IMR-90 (cell line): Measurements from ENCODE around the gene TCP1. TPM values are rescaled to one million over a fixed set of nuclear protein-coding genes. Genes with fewer than 3 reads are reported as not detected.

Source experiments
- ATAC-seq: fragments of 200-7000 bp; cut with Tn5 transposase; 2 replicates; pipeline ENCODE4 v1.9.1; 2020; ENCODE audit warnings: low read depth, mild to moderate bottlenecking, moderate library complexity
- BruUV-seq: library from RNA; stranded (reverse); fragments of 400-500 nt; replicated peaks from 2 replicates; lab custom pipeline; 2021; lab: Mats Ljungman, UMichigan
- CTCF ChIA-PET: fragments of 300-600 bp; formaldehyde crosslinking; extraction: SDS; loops from one replicate; lab custom pipeline; 2021; ENCODE audit warnings: antibody characterized with exemption; lab: Yijun Ruan, JAX
- POLR2A ChIA-PET: fragments of 300-600 bp; sonication (Branson Sonifier 250); formaldehyde crosslinking; loops from one replicate; lab custom pipeline; 2022; ENCODE audit warnings: antibody characterized with exemption; ENCODE audit not compliant: unreplicated experiment; lab: Charles Lee
- DNase-seq: peaks from one replicate; pipeline ENCODE4 v3.0.0; 2013
- H2AFZ ChIP-seq: replicated peaks from 2 replicates; pipeline ENCODE3; 2013; ENCODE audit warnings: low read length, mild to moderate bottlenecking; ENCODE audit not compliant: poor library complexity
- H2AK5ac ChIP-seq: 2 replicates; pipeline ENCODE4 v1.6.1; 2013; ENCODE audit warnings: low read depth, low read length, inconsistent platforms
- H2AK9ac ChIP-seq: replicated peaks from 2 replicates; pipeline ENCODE3; 2013; ENCODE audit warnings: mild to moderate bottlenecking, low read depth, low read length, moderate library complexity; ENCODE audit not compliant: poor library complexity
- H2BK120ac ChIP-seq: 2 replicates; pipeline ENCODE4 v1.6.1; 2013; ENCODE audit warnings: low read depth, low read length, inconsistent platforms
- H2BK15ac ChIP-seq: 3 replicates; pipeline ENCODE4 v1.6.1; 2013; ENCODE audit warnings: low read depth, low read length, inconsistent platforms
- H2BK20ac ChIP-seq: 2 replicates; pipeline ENCODE4 v1.6.1; 2013; ENCODE audit warnings: low read depth, mild to moderate bottlenecking, inconsistent platforms, low read length, moderate library complexity
- H2BK5ac ChIP-seq: 2 replicates; pipeline ENCODE4 v1.6.1; 2013; ENCODE audit warnings: mild to moderate bottlenecking, low read depth, low read length, inconsistent platforms; ENCODE audit not compliant: poor library complexity, severe bottlenecking
- H3K14ac ChIP-seq: replicated peaks from 2 replicates; pipeline ENCODE4 v1.6.1; 2013; ENCODE audit warnings: low read depth, low read length, inconsistent platforms
- H3K18ac ChIP-seq: 2 replicates; pipeline ENCODE4 v1.6.1; 2013; ENCODE audit warnings: low read depth, low read length, control low read depth
- H3K23ac ChIP-seq: 2 replicates; pipeline ENCODE4 v1.6.1; 2013; ENCODE audit warnings: low read depth, low read length, inconsistent platforms
- H3K27ac ChIP-seq: 2 replicates; pipeline ENCODE4 v1.5.1; 2013; ENCODE audit warnings: mild to moderate bottlenecking, control low read depth, low read length; ENCODE audit not compliant: insufficient read depth
- H3K27me3 ChIP-seq: 2 replicates; pipeline ENCODE4 v1.6.1; 2013; ENCODE audit warnings: low read length; ENCODE audit not compliant: control insufficient read depth, insufficient read depth
- H3K36me3 ChIP-seq: 2 replicates; pipeline ENCODE4 v1.6.1; 2013; ENCODE audit warnings: low read length, mixed read lengths; ENCODE audit not compliant: control insufficient read depth, insufficient read depth
- H3K4ac ChIP-seq: 2 replicates; pipeline ENCODE4 v1.6.1; 2013; ENCODE audit warnings: low read depth, low read length, inconsistent platforms
- H3K4me1 ChIP-seq: 2 replicates; pipeline ENCODE4 v1.6.1; 2013; ENCODE audit warnings: low read length, mixed read lengths; ENCODE audit not compliant: control insufficient read depth, insufficient read depth
- H3K4me2 ChIP-seq: 2 replicates; pipeline ENCODE4 v1.6.1; 2013; ENCODE audit warnings: low read depth, mild to moderate bottlenecking, control low read depth, low read length, moderate library complexity
- H3K4me3 ChIP-seq: 2 replicates; pipeline ENCODE4 v1.5.1; 2013; ENCODE audit warnings: low read depth, mild to moderate bottlenecking, control low read depth, low read length, moderate library complexity; ENCODE audit not compliant: insufficient read depth
- H3K56ac ChIP-seq: 2 replicates; pipeline ENCODE4 v1.6.1; 2013; ENCODE audit warnings: low read length, inconsistent platforms; ENCODE audit not compliant: insufficient read depth; ENCODE audit errors: extremely low read depth
- H3K79me1 ChIP-seq, 2 experiments: 2 replicates each; pipeline ENCODE4 v1.6.1; 2013; ENCODE audit warnings: low read length in 2 of 2, inconsistent platforms in 1 of 2, low read depth in 1 of 2
- H3K9ac ChIP-seq: 2 replicates; pipeline ENCODE4 v1.6.1; 2013; ENCODE audit warnings: low read depth, low read length, control low read depth
- H3K9me1 ChIP-seq: 2 replicates; pipeline ENCODE4 v1.6.1; 2013; ENCODE audit warnings: low read length, inconsistent platforms; ENCODE audit not compliant: insufficient read depth
- H3K9me3 ChIP-seq: 2 replicates; pipeline ENCODE4 v1.6.1; 2013; ENCODE audit warnings: low read length; ENCODE audit not compliant: control insufficient read depth, insufficient read depth
- H4K20me1 ChIP-seq: 2 replicates; pipeline ENCODE4 v1.6.1; 2013; ENCODE audit warnings: low read length, inconsistent platforms; ENCODE audit not compliant: insufficient read depth
- H4K5ac ChIP-seq: 2 replicates; pipeline ENCODE4 v1.6.1; 2013; ENCODE audit warnings: mild to moderate bottlenecking, low read depth, low read length, control low read depth
- H4K8ac ChIP-seq, 2 experiments: 2 replicates each; pipeline ENCODE4 v1.6.1; 2013; ENCODE audit warnings: low read depth in 2 of 2, low read length in 2 of 2, control low read depth in 1 of 2, inconsistent platforms in 1 of 2
- H4K91ac ChIP-seq: 2 replicates; pipeline ENCODE4 v1.6.1; 2013; ENCODE audit warnings: low read depth, low read length, inconsistent platforms; ENCODE audit not compliant: insufficient read depth
- BHLHE40 ChIP-seq: fragments of 150-350 bp; IDR thresholded peaks from 2 replicates; pipeline ENCODE4 v1.6.1; 2016; ENCODE audit warnings: mild to moderate bottlenecking, low read depth, low read length
- FOS ChIP-seq: fragments of 150-350 bp; IDR thresholded peaks from 2 replicates; pipeline ENCODE4 v1.6.1; 2016; ENCODE audit warnings: low read depth, low read length
- MXI1 ChIP-seq: IDR thresholded peaks from 2 replicates; pipeline ENCODE4 v1.6.1; 2012; ENCODE audit warnings: low read depth, mild to moderate bottlenecking, low read length, moderate library complexity, borderline replicate concordance
- SMC3 ChIP-seq: fragments of 150-350 bp; IDR thresholded peaks from 2 replicates; pipeline ENCODE4 v1.6.1; 2016; ENCODE audit warnings: low read depth, mild to moderate bottlenecking, antibody characterized with exemption, low read length, moderate library complexity
- whole genome bisulfite sequencing, 2 experiments: methylation state at CpG; one replicate each; pipeline versions ENCODE4 v1.1.5 to v1.1.7; 2013; ENCODE audit warnings: missing lambda C conversion rate in 2 of 2; ENCODE audit not compliant: insufficient read length in 1 of 2; ENCODE audit errors: extremely low coverage in 2 of 2; 5-methylcytosine and 5-hydroxymethylcytosine counted together
- dilution Hi-C: fragments of 300-500 bp; cut with HindIII; formaldehyde crosslinking; loops from one replicate; pipeline ENCODE4 v1.14.3; 2018; ENCODE audit warnings: low sequenced_read_pairs; ENCODE audit not compliant: unreplicated experiment
- in situ Hi-C: fragments of 300-500 bp; cut with MboI; formaldehyde crosslinking; loops from 3 replicates; pipeline ENCODE4 v1.14.3; 2019; ENCODE audit warnings: low sequenced_read_pairs, inconsistent platforms, mixed read lengths
- intact Hi-C: fragments of 100-400 bp; cut with micrococcal nuclease; formaldehyde crosslinking; loops from 2 replicates; pipeline ENCODE4 v1.10.0; 2022
- polyA plus RNA-seq, 3 experiments: library from polyadenylated mRNA; depleted of rRNA; stranded (reverse); fragments of >200 nt; gene quantifications; 2 replicates each; pipeline ENCODE4 v1.2.3, GENCODE V29; 2012; ENCODE audit warnings: low replicate concordance in 1 of 3
- total RNA-seq: library from RNA; depleted of rRNA; stranded (reverse); fragments of >200 nt; gene quantifications from 2 replicates; pipeline ENCODE4 v1.2.3, GENCODE V29; 2012
- TF ChIP-seq, protein P1 (sequence below): conservative IDR thresholded peaks from 2 replicates; pipeline ENCODE4 v1.5.1; 2012; ENCODE audit warnings: mild to moderate bottlenecking, low read depth, low read length, improper control_type of control experiment

TCP1 gene
- total and polyA plus RNA-seq, 2 of the 4 experiments (the other 2 are of a cell fraction) = 119 to 576 TPM

DNA sequence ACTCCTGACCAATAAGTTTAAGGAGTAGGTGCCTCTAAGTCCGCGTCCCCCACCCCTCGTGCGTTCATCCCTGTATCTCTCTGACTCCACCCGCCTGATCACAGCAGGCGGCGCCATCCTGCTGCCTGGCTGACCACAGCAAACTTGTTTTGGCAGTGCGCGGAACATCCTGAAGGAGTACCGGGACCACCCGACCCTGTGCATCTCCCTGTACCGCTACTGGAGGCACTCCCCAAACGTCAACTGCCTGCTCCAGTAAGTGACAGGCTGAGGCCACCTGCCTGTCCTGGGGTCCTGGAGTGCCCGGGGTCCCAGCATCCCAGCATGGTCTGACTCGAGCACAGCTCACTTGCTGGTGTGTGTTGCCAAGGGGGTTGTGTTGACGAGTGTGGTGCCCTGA is 29.7 kb upstream of the TCP1 start:
- Histone ChIP-seq H3K4me2 (no peak overlapping the region), H4K91ac (no peak overlapping the region), H2BK5ac (no peak overlapping the region), H3K4me1 (peaks cover 2% of the 10 kb centered on the region; the same call in 1 of the 2 replicates), H3K14ac (no peak overlapping the region), H3K79me1 (no peaks in the 10 kb centered on the region), H4K8ac (no peak overlapping the region), H3K27me3 (peaks cover 32% of the 10 kb centered on the region), H3K9me1 (no peaks in the 10 kb centered on the region; the same call in 1 of the 2 replicates), H3K9ac (no peak overlapping the region), H3K56ac (no peak overlapping the region), H2AK5ac (no peak overlapping the region), H3K18ac (no peak overlapping the region), H3K4ac (no peak overlapping the region), H3K23ac (no peak overlapping the region), H3K36me3 (no peaks in the 10 kb centered on the region), H4K5ac (no peak overlapping the region), H4K20me1 (no peaks in the 10 kb centered on the region), H2BK120ac (no peak overlapping the region), H3K27ac (no peak overlapping the region), H2AK9ac (no peak overlapping the region), H2BK20ac (no peak overlapping the region), H2BK15ac (no peak overlapping the region), H2AFZ (no peak overlapping the region), H3K9me3 (peaks cover 2% of the 10 kb centered on the region; the same call in 1 of the 2 replicates), H3K4me3 (no peak overlapping the region)
- intact Hi-C loops = no loop called here
- ChIA-PET CTCF (no interaction called here), POLR2A (no interaction called here)
- BruUV-seq = no TSS peak
- TF ChIP-seq MXI1 = no peak
- no peak for TF ChIP-seq BHLHE40
- TF ChIP-seq SMC3 = no peak
- TF ChIP-seq, protein P1, sequence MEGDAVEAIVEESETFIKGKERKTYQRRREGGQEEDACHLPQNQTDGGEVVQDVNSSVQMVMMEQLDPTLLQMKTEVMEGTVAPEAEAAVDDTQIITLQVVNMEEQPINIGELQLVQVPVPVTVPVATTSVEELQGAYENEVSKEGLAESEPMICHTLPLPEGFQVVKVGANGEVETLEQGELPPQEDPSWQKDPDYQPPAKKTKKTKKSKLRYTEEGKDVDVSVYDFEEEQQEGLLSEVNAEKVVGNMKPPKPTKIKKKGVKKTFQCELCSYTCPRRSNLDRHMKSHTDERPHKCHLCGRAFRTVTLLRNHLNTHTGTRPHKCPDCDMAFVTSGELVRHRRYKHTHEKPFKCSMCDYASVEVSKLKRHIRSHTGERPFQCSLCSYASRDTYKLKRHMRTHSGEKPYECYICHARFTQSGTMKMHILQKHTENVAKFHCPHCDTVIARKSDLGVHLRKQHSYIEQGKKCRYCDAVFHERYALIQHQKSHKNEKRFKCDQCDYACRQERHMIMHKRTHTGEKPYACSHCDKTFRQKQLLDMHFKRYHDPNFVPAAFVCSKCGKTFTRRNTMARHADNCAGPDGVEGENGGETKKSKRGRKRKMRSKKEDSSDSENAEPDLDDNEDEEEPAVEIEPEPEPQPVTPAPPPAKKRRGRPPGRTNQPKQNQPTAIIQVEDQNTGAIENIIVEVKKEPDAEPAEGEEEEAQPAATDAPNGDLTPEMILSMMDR = no peak
- no peak for TF ChIP-seq FOS
- no peak for ATAC-seq
- dilution Hi-C loops = no loop called here
- in situ Hi-C loops = loop anchor here (25.0 kb wide), 1 partner anchor 632 kb away; no protein-coding TSS in a partner anchor
- DNase-seq = no peak
- WGBS, 2 experiments = 88% methylated on average over 8 of the region's 16 CpGs; no CpG with 5 or more reads in 1 of the 2 experiments
